Ammon's horn (tissue), 1 donor: ENCODE results near the gene LMAN2.
"Not testable (repeated sequence)": the region's sequence is repeated elsewhere in the genome, so short reads cannot be mapped to it uniquely, and the experiment has no call there.

ENCODE experiments used
- DNase-seq: peaks from one replicate; pipeline ENCODE4 v3.0.0-alpha.2; 2016; ENCODE audit warnings: low spot score

The LMAN2 gene

GRCh38 chr5:177364159-177364962 is 12.9 kb upstream of the LMAN2 start:
- DNase-seq, result no peak

GRCh38 chr5:177363565-177363964 is 12.1 kb upstream of the LMAN2 start:
- no peak for DNase-seq

GRCh38 chr5:177362610-177363507 is 11.4 kb upstream of the LMAN2 start:
- no peak for DNase-seq

GRCh38 chr5:177362292-177362609 is 10.8 kb upstream of the LMAN2 start:
- DNase-seq, result no peak

GRCh38 chr5:177361418-177362291 is 10.2 kb upstream of the LMAN2 start:
- DNase-seq, result no peak

- DNase-seq, result not testable (repeated sequence)
Observed at GRCh38 chr5:177360740-177361139, 9.3 kb upstream of the LMAN2 start.

- no peak for DNase-seq
Observed at GRCh38 chr5:177359860-177360259, 8.4 kb upstream of the LMAN2 start.

- DNase-seq, result no peak
Observed at GRCh38 chr5:177359451-177359851, 8.0 kb upstream of the LMAN2 start.

- DNase-seq, result no peak
Observed at GRCh38 chr5:177358370-177358819, 6.9 kb upstream of the LMAN2 start.

- DNase-seq, result peak; percentile 70
Observed at GRCh38 chr5:177357459-177358351, 6.2 kb upstream of the LMAN2 start, which contains the start of gene RGS14. RGS14 (plus strand) TSS chr5:177357924; CDS start chr5:177358025, 101 bp downstream.

GRCh38 chr5:177357146-177357458 is 5.6 kb upstream of the LMAN2 start:
- no peak for DNase-seq

GRCh38 chr5:177356746-177357145 is 5.3 kb upstream of the LMAN2 start:
- DNase-seq, result no peak

GRCh38 chr5:177355868-177356168 is 4.3 kb upstream of the LMAN2 start:
- DNase-seq, result no peak

- no peak for DNase-seq
Observed at GRCh38 chr5:177355162-177355867, 3.8 kb upstream of the LMAN2 start.

- DNase-seq, result no peak
Observed at GRCh38 chr5:177354711-177355110, 3.2 kb upstream of the LMAN2 start.

- no peak for DNase-seq
Observed at GRCh38 chr5:177354256-177354655, 2.8 kb upstream of the LMAN2 start.

- DNase-seq, result no peak
Observed at GRCh38 chr5:177353093-177353492, 1.6 kb upstream of the LMAN2 start.

GRCh38 chr5:177350776-177351391 is 584 bp downstream of the LMAN2 start:
- DNase-seq, result no peak

- DNase-seq, result no peak
Observed at GRCh38 chr5:177349762-177350161, 1.7 kb downstream of the LMAN2 start.

- DNase-seq, result no peak
Observed at GRCh38 chr5:177349362-177349647, 2.2 kb downstream of the LMAN2 start.

GRCh38 chr5:177347699-177348098 is 3.8 kb downstream of the LMAN2 start:
- DNase-seq, result no peak
